ENCODE results near the gene EDC3. TPM values are rescaled to one million over a fixed set of nuclear protein-coding genes. Genes with fewer than 3 reads are reported as not detected.
A peak's percentile ranks its signal among the peaks of the same experiment; 100 is the strongest.

EDC3 gene
- polyA plus RNA-seq, 2 of the 4 experiments (the other 2 are of a cell fraction): 23.2 to 24.1 TPM

DNA sequence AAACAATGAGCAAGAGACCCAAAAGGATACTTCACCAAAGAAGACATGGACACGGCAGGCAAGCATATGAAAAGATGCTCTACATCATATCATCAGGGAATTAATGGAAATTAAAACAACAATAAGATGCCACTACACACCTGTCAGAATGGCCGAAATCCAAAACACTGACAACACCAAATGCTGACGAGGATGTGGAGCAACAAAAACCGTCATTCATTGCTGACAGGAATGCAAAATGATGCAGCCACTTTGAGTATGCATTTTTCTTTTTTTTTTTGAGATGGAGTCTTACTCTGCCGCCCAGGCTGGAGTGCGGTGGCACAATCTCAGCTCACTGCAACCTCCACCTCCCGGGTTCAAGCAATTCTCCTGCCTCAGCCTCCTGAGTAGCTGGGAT lies 19.0 kb downstream of the EDC3 start:
- no peak overlapping the region for H3K27ac ChIP-seq
- WGBS (ENCODE audit: missing lambda C conversion rate): 96% methylated on average over 7 of the region's 7 CpGs
- H3K4me3 ChIP-seq: no peak overlapping the region
- CTCF ChIA-PET: interaction anchor here (1.3 to 2.3 kb wide), 2 partner anchors 42 to 93 kb away, joined by 3 to 9 read pairs; no protein-coding TSS in a partner anchor
- H3K4me1 ChIP-seq: no peaks in the 10 kb centered on the region
- FAIRE-seq: no peak
- POLR2A ChIA-PET: no interaction called here
- no peak for ATAC-seq
- no peak for DNase-seq (ENCODE audit: low read depth in 1 of 2, low spot score in 1 of 2)
- no peak for TF ChIP-seq HEYL (CRISPR knock-in tag; IDR thresholded peaks at IDR 0.05)
- TF ChIP-seq HOXB5 (CRISPR knock-in tag; IDR thresholded peaks at IDR 0.05): no peak
- TF ChIP-seq RNF2 (IDR thresholded peaks at IDR 0.05; ENCODE audit: borderline replicate concordance, low read depth): no peak
- no peak for TF ChIP-seq HDAC2 (IDR thresholded peaks at IDR 0.05)
- TF ChIP-seq CBX8 (IDR thresholded peaks at IDR 0.05): no peak
- no peak for TF ChIP-seq RFX5 (IDR thresholded peaks at IDR 0.05)
- TF ChIP-seq HOXA7 (CRISPR knock-in tag; IDR thresholded peaks at IDR 0.05): no peak
- no peak for TF ChIP-seq ATOH8 (CRISPR knock-in tag; IDR thresholded peaks at IDR 0.05; ENCODE audit: low read depth)
- TF ChIP-seq GATA3 (IDR thresholded peaks at IDR 0.05; ENCODE audit: borderline replicate concordance): no peak
- no peak for TF ChIP-seq FOXS1 (CRISPR knock-in tag; IDR thresholded peaks at IDR 0.05)
- H3K9me3 ChIP-seq: no peaks in the 10 kb centered on the region
- no peak overlapping the region for H3K4me2 ChIP-seq

GRCh38 chr15:74674161-74674560 lies 21.7 kb downstream of the EDC3 start:
- ChIA-PET CTCF (no interaction called here), POLR2A (no interaction called here)
- WGBS (ENCODE audit: missing lambda C conversion rate): 94% methylated on average over 3 of the region's 3 CpGs
- TF ChIP-seq, protein P1, sequence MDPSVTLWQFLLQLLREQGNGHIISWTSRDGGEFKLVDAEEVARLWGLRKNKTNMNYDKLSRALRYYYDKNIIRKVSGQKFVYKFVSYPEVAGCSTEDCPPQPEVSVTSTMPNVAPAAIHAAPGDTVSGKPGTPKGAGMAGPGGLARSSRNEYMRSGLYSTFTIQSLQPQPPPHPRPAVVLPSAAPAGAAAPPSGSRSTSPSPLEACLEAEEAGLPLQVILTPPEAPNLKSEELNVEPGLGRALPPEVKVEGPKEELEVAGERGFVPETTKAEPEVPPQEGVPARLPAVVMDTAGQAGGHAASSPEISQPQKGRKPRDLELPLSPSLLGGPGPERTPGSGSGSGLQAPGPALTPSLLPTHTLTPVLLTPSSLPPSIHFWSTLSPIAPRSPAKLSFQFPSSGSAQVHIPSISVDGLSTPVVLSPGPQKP (IDR thresholded peaks at IDR 0.05; ENCODE audit: low read depth, low read length): no peak
- Histone ChIP-seq H3K9me3 (no peaks in the 10 kb centered on the region), H3K27ac (no peak overlapping the region), H3K4me3 (no peak overlapping the region), H3K4me2 (no peak overlapping the region), H3K4me1 (no peaks in the 10 kb centered on the region)
- FAIRE-seq: no peak
- no peak for ATAC-seq
- DNase-seq (ENCODE audit: low read depth in 1 of 2, low spot score in 1 of 2): no peak

- DNase-seq (ENCODE audit: low read depth in 1 of 2, low spot score in 1 of 2) (no peak), ATAC-seq (no peak), FAIRE-seq (no peak)
- Histone ChIP-seq H3K4me3 (no peak overlapping the region), H3K4me2 (no peak overlapping the region), H3K27ac (no peak overlapping the region), H3K9me3 (no peaks in the 10 kb centered on the region), H3K4me1 (peaks cover 4% of the 10 kb centered on the region; the same call in 2 of the 3 replicates)
- TF ChIP-seq NFE2L2 (conservative IDR thresholded peaks at IDR 0.05; ENCODE audit: low read length) (no peak), FOXS1 (CRISPR knock-in tag; IDR thresholded peaks at IDR 0.05) (no peak), ESRRA (IDR thresholded peaks at IDR 0.05; ENCODE audit: borderline replicate concordance, low read length) (no peak), SREBF2 (IDR thresholded peaks at IDR 0.05) (no peak), JUNB (IDR thresholded peaks at IDR 0.05) (no peak), NR3C1 (IDR thresholded peaks at IDR 0.05) (no peak), CHD2 (IDR thresholded peaks at IDR 0.05; ENCODE audit: low read length, partially characterized antibody) (no peak), ZNF302 (CRISPR knock-in tag; IDR thresholded peaks at IDR 0.05) (no peak), JUN (IDR thresholded peaks at IDR 0.05) (no peak)
- TF ChIP-seq, protein P2, sequence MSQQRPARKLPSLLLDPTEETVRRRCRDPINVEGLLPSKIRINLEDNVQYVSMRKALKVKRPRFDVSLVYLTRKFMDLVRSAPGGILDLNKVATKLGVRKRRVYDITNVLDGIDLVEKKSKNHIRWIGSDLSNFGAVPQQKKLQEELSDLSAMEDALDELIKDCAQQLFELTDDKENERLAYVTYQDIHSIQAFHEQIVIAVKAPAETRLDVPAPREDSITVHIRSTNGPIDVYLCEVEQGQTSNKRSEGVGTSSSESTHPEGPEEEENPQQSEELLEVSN (IDR thresholded peaks at IDR 0.05; ENCODE audit: borderline replicate concordance, low read depth): no peak
- ChIA-PET CTCF (interaction anchor here (1.4 to 3.7 kb wide), 2 partner anchors 38 to 100 kb away, joined by 3 to 12 read pairs; no protein-coding TSS in a partner anchor), POLR2A (interaction anchor here (0.6 kb wide), 1 partner anchor 277 kb away, joined by 9 read pairs; no protein-coding TSS in a partner anchor)
- WGBS (ENCODE audit: missing lambda C conversion rate): 96% methylated on average over 4 of the region's 4 CpGs
These were observed 26.2 kb downstream of the EDC3 start for GRCh38 chr15:74669627-74670026.

DNA sequence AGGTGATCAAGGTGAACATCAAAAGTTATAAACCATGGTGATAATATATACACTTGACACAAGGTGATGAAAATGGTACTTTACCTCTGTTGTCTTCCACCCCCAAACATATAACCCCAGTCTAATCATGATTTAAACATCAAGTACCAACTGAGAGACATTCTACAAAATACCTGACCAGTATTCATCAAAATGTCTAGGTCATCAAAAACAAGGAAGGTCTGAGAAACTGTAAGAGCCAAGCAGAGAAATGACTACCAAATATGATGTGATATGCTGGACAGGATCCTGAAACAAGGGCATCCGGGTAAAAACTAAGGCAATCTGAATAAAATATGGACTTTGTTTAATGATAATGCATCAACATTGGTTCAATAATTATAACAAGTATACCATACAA lies 27.8 kb downstream of the EDC3 start:
- H3K4me2 ChIP-seq: no peak overlapping the region
- TF ChIP-seq RAD21 (conservative IDR thresholded peaks at IDR 0.05 in 1 of 2, IDR thresholded peaks at IDR 0.05 in 1 of 2) (no peak), REST (IDR thresholded peaks at IDR 0.05) (no peak), SREBF2 (IDR thresholded peaks at IDR 0.05) (no peak), KDM5A (IDR thresholded peaks at IDR 0.05) (no peak), MAFK (IDR thresholded peaks at IDR 0.05; ENCODE audit: partially characterized antibody) (peak; percentile 69)
- no peak overlapping the region for H3K27ac ChIP-seq
- H3K4me1 ChIP-seq: peaks cover 17% of the 10 kb centered on the region; the same call in 2 of the 3 replicates
- 88% methylated on average over 1 of the region's 1 CpG for WGBS (ENCODE audit: missing lambda C conversion rate)
- no peak for FAIRE-seq
- POLR2A ChIA-PET: no interaction called here
- H3K4me3 ChIP-seq: no peak overlapping the region
- no peak for DNase-seq (ENCODE audit: low read depth in 1 of 2, low spot score in 1 of 2)
- ATAC-seq: no peak
- no peaks in the 10 kb centered on the region for H3K9me3 ChIP-seq
- CTCF ChIA-PET: interaction anchor here (3.7 kb wide), 1 partner anchor 102 kb away, joined by 12 read pairs; no protein-coding TSS in a partner anchor

Measured in A549 (cell line).